ENCODE results near the gene MRPL23.

- TF ChIP-seq, protein P1, sequence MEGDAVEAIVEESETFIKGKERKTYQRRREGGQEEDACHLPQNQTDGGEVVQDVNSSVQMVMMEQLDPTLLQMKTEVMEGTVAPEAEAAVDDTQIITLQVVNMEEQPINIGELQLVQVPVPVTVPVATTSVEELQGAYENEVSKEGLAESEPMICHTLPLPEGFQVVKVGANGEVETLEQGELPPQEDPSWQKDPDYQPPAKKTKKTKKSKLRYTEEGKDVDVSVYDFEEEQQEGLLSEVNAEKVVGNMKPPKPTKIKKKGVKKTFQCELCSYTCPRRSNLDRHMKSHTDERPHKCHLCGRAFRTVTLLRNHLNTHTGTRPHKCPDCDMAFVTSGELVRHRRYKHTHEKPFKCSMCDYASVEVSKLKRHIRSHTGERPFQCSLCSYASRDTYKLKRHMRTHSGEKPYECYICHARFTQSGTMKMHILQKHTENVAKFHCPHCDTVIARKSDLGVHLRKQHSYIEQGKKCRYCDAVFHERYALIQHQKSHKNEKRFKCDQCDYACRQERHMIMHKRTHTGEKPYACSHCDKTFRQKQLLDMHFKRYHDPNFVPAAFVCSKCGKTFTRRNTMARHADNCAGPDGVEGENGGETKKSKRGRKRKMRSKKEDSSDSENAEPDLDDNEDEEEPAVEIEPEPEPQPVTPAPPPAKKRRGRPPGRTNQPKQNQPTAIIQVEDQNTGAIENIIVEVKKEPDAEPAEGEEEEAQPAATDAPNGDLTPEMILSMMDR (IDR thresholded peaks at IDR 0.05): no peak
- no peak for TF ChIP-seq POLR2A (IDR thresholded peaks at IDR 0.05)
Observed at GRCh38 chr11:1932681-1933080, 14.5 kb upstream of the MRPL23 start.

Data from adrenal gland (tissue), 5 donors.